ENCODE measurements around the gene IGLL5. TPM values are rescaled to one million over a fixed set of nuclear protein-coding genes. Genes with fewer than 3 reads are reported as not detected.

Gene IGLL5
- total RNA-seq, 3 donors from 2014 or later = 11.1 to 41.3 TPM; not detected in 1

DNA sequence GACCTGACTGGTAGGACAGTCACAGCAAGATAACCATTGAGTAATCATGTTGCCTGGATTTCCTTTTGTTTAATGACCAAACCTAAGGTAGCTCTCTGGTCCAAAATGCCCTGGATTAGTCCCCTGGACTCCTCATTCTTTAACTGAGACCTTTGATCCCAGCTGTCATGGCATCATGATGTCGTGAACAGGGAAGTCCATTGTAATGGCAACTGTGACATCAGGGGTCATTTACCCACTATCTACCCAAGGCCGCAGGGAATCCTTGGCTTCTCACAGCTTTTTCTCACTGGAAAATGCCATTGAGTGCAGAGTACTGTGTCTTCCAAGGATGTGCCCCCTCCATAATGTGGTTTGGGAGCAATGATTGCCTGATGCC is 29.1 kb upstream of the IGLL5 start:
- H3K27me3 ChIP-seq = peaks cover 0 to 7% of the 10 kb centered on the region in 2 donors
- no peaks in the 10 kb centered on the region for H3K9me3 ChIP-seq
- no peak for DNase-seq (ENCODE audit: low spot score in 2 of 2)
- no peak overlapping the region for H3K27ac ChIP-seq
- intact Hi-C loops (cut with DNase I; ENCODE audit: low total_unique reads) = no loop called here
- TF ChIP-seq POLR2AphosphoS5 (IDR thresholded peaks at IDR 0.05) (no peak), POLR2A (IDR thresholded peaks at IDR 0.05) (no peak)
- TF ChIP-seq, protein P1, sequence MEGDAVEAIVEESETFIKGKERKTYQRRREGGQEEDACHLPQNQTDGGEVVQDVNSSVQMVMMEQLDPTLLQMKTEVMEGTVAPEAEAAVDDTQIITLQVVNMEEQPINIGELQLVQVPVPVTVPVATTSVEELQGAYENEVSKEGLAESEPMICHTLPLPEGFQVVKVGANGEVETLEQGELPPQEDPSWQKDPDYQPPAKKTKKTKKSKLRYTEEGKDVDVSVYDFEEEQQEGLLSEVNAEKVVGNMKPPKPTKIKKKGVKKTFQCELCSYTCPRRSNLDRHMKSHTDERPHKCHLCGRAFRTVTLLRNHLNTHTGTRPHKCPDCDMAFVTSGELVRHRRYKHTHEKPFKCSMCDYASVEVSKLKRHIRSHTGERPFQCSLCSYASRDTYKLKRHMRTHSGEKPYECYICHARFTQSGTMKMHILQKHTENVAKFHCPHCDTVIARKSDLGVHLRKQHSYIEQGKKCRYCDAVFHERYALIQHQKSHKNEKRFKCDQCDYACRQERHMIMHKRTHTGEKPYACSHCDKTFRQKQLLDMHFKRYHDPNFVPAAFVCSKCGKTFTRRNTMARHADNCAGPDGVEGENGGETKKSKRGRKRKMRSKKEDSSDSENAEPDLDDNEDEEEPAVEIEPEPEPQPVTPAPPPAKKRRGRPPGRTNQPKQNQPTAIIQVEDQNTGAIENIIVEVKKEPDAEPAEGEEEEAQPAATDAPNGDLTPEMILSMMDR (IDR thresholded peaks at IDR 0.05) = no peak
- no peaks in the 10 kb centered on the region for H3K4me1 ChIP-seq
- no peaks in the 10 kb centered on the region for H3K36me3 ChIP-seq
- no peak overlapping the region for H3K4me3 ChIP-seq

GRCh38 chr22:22863001-22863400 is 24.6 kb upstream of the IGLL5 start:
- no peak for TF ChIP-seq POLR2A (IDR thresholded peaks at IDR 0.05)
- TF ChIP-seq, protein P1 (IDR thresholded peaks at IDR 0.05) = no peak
- TF ChIP-seq POLR2AphosphoS5 (IDR thresholded peaks at IDR 0.05) = no peak
- Histone ChIP-seq H3K4me1 (no peaks in the 10 kb centered on the region), H3K36me3 (no peaks in the 10 kb centered on the region), H3K27ac (no peak overlapping the region), H3K27me3 (peaks cover 0 to 5% of the 10 kb centered on the region in 2 donors), H3K4me3 (no peak overlapping the region), H3K9me3 (no peaks in the 10 kb centered on the region)
- intact Hi-C loops (cut with DNase I; ENCODE audit: low total_unique reads) = no loop called here
- no peak for DNase-seq (ENCODE audit: low spot score in 2 of 2)

GRCh38 chr22:22865311-22866072 is 22.1 kb upstream of the IGLL5 start:
- no peaks in the 10 kb centered on the region for H3K36me3 ChIP-seq
- no peak for DNase-seq (ENCODE audit: low spot score in 2 of 2)
- TF ChIP-seq POLR2A (IDR thresholded peaks at IDR 0.05) (no peak), POLR2AphosphoS5 (IDR thresholded peaks at IDR 0.05) (no peak)
- TF ChIP-seq, protein P1 (IDR thresholded peaks at IDR 0.05) = no peak
- no peaks in the 10 kb centered on the region for H3K9me3 ChIP-seq
- H3K4me3 ChIP-seq = no peak overlapping the region
- intact Hi-C loops (cut with DNase I; ENCODE audit: low total_unique reads) = no loop called here
- H3K27me3 ChIP-seq = peaks cover 0 to 5% of the 10 kb centered on the region in 2 donors
- H3K4me1 ChIP-seq = no peaks in the 10 kb centered on the region
- H3K27ac ChIP-seq = no peak overlapping the region

DNA sequence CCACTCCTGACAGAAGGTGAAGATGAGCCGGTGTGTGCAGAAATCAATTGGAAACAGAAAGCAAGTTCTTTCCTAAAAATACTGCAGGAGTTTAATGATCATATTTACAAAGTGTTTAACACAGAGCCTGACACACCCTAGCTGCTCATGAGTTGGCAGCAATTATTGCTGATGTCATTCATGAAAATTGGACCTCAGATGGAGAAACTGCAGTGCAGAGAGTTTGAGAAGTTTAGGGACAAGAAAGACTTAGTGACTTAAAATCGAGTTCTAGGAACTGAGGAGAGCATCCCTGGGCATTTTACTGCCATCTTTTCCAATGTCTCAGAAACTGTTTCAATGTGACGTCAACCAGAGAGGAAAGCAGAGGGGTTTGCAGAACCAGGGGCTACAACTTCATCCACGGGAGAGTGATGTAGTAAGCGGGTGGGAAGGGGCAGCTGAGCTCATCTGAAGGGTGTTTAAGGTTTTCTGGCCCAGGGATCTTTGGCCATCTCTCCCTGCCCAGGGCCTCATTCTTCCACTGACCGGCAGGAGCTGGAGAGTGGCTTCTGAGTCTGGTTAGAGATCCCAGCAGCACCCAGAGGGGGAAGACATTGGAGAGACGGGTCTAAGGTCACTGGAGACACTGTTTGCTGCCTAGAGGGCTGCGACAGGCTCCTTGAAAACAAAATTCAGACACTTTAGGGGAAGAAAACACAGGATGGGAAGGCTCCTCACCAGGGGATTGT is 21.1 kb upstream of the IGLL5 start:
- Histone ChIP-seq H3K4me1 (no peaks in the 10 kb centered on the region), H3K36me3 (no peaks in the 10 kb centered on the region), H3K4me3 (no peak overlapping the region), H3K9me3 (no peaks in the 10 kb centered on the region), H3K27ac (no peak overlapping the region), H3K27me3 (peaks cover 0 to 13% of the 10 kb centered on the region in 2 donors)
- DNase-seq (ENCODE audit: low spot score in 2 of 2) = no peak
- intact Hi-C loops (cut with DNase I; ENCODE audit: low total_unique reads) = no loop called here
- TF ChIP-seq, protein P1 (IDR thresholded peaks at IDR 0.05) = no peak
- TF ChIP-seq POLR2AphosphoS5 (IDR thresholded peaks at IDR 0.05) = no peak
- no peak for TF ChIP-seq POLR2A (IDR thresholded peaks at IDR 0.05)
